Choroid plexus epithelial cell (primary cell): ENCODE data around the gene DALRD3.

Experiments
- DNase-seq: peaks from one replicate; pipeline ENCODE4 v3.0.0-alpha.2; 2010; ENCODE audit warnings: low read depth
- H3K4me3 ChIP-seq: 2 replicates; pipeline ENCODE4 v1.5.1; 2011; ENCODE audit warnings: low read depth, mild to moderate bottlenecking, control low read depth, low read length, moderate library complexity
- CTCF ChIP-seq: conservative IDR thresholded peaks from 2 replicates; pipeline ENCODE4 v1.5.1; 2011; ENCODE audit warnings: low read depth, mild to moderate bottlenecking, control low read depth, inconsistent platforms, low read length, moderate library complexity

The DALRD3 gene

GRCh38 chr3:49017971-49018706 lies at the start of gene DALRD3:
Gene DALRD3 (minus strand): TSS chr3:49018580. CDS start chr3:49018564, 16 bp downstream.
- DNase-seq, result peak; percentile 72
- TF ChIP-seq CTCF, result no peak
- H3K4me3 ChIP-seq, result peak within 1 kb of the TSS; percentile 88

GRCh38 chr3:49058011-49058410 lies 39.6 kb upstream of the DALRD3 start:
- peak; percentile 28 for DNase-seq
- no peak for TF ChIP-seq CTCF
- no peak overlapping the region for H3K4me3 ChIP-seq

DNA sequence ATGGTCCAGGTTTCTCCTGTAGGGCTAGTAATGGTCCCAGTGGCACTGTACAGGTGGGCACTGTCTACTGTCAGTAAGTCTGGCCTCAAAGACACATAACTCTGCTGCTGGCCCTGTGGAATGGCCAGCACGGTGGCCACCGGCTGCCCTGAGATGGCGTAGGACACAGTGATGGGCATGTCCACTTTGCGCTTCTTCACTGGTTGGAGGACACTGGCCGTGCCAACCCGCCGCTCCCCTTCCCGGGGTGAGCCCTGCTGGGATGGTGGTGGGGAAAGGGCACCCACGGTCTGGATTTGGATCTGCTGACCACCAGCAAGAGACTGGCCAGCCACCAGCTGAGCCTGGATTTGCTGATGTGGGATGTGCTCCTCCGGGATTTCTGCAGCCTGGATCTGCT lies 38.9 kb upstream of the DALRD3 start:
- no peak overlapping the region for H3K4me3 ChIP-seq
- no peak for TF ChIP-seq CTCF
- DNase-seq, result no peak

DNA sequence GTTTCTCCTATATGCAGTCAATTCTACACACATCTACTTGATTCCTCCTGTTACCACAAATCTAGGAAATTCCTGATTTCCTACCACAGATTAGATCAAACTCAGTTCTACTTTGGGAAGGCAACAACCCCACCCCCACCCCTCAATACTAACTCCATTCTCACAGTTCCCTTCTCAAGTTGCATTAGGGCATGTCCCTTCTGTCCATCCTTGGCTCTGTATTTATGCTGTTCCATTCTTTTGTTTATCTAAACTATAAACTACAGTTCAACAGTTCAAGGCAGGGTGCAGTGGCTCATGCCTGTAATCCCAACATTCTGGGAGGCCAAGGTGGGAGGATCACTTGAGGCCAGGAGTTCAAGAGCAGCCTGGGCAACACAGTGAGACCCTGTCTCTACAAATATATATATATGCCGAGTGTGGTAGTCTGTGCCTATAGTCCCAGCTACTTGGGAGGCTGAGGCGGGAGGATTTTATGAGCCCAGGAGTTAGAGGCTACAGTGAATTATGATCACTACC lies 36.0 kb upstream of the DALRD3 start:
- DNase-seq, result no peak
- no peak overlapping the region for H3K4me3 ChIP-seq
- TF ChIP-seq CTCF, result no peak

DNA sequence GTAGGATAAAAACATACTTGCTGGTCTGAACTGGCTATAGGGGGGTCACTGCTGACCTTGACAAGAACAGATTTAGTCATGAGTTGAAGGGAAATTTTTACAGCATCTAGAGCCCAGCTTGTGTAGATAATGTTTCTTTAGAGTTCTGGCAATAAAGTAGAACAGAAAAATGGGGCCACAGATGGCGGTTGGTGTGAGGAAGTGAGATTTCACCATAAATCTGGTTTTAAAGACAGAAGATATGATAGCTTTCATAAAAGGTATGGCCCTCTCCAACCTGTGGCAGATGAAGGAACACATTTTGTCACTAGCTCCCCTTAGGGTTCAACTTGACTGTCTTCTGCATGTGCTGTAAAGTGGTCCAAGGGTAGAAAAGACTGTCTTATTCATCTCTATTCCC lies 35.2 kb upstream of the DALRD3 start:
- DNase-seq, result no peak

DNA sequence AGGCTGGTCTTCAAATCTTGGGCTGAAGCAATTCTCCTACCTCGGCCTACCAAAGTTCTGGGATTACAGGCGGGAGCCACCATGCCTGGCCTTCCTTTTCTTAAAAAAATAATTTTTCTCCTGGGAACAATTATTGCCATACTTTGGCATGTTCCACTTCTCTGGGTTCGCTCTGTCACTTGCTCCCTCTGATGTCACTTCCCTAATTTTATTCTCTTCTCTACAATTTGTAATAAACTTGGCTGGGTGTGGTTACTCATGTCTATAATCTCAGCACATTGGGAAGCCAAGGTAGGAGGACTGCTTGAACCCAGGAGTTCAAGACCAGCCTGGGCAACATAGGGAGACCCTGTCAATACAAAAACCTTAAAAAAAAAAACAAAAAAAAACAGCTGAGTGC lies 16.9 kb upstream of the DALRD3 start:
- no peak overlapping the region for H3K4me3 ChIP-seq
- DNase-seq, result no peak
- TF ChIP-seq CTCF, result no peak

More for the DNA sequence above, 35.2 kb upstream of the DALRD3 start:
- H3K4me3 ChIP-seq, result no peak overlapping the region
- no peak for TF ChIP-seq CTCF

DNA sequence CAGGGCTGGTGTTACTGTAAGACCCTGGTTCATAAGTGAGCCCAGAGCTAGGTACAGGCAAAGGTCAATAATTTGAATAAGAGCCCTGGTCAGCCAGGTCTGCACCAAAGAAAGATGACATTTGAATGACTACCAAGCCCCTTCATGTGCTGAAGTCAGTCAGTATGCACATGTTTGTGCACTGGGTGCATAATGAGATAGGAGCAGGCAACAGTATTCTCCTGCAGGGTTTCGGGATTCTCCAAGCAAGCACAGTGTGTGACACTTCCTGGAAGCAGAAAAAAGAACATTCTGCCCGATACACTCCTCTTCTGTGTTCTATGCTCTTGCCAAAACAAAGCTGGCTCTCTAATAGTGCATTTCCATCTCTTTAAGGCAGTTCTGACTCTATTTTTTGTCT lies 16.3 kb upstream of the DALRD3 start:
- DNase-seq, result no peak
- no peak for TF ChIP-seq CTCF
- no peak overlapping the region for H3K4me3 ChIP-seq
